Stimulated activated CD8-positive, alpha-beta memory T cell treated with anti-CD3 and anti-CD28 coated beads, Interleukin-2, amount 100 ng/mL, for 48 hours (primary cell): ENCODE data around the gene POLR1A.

Experiments used
- DNase-seq, 2 donors: peaks; one replicate each; pipeline ENCODE4 v3.0.0-alpha.2; 2020; ENCODE audit warnings: low read depth in 2 of 2

The POLR1A gene

GRCh38 chr2:85978883-85979780 is 126.6 kb downstream of the POLR1A start:
- no peak for DNase-seq

GRCh38 chr2:85976106-85976920 is 129.4 kb downstream of the POLR1A start:
- no peak for DNase-seq

- no peak for DNase-seq
Observed at GRCh38 chr2:85975581-85975980, 130.1 kb downstream of the POLR1A start.

- DNase-seq = no peak
Observed at GRCh38 chr2:85974390-85974789, 131.3 kb downstream of the POLR1A start.

- DNase-seq = no peak
Observed at GRCh38 chr2:85972355-85972754, 133.3 kb downstream of the POLR1A start.

GRCh38 chr2:85971366-85971765 is 134.3 kb downstream of the POLR1A start:
- DNase-seq = no peak
